Measurements from ENCODE around the gene NPC1.

The NPC1 gene

GRCh38 chr18:23573020-23573419 lies 13.3 kb downstream of the NPC1 start:
- H3K4me3 ChIP-seq (ENCODE audit: control insufficient read depth, low read depth, low read length): no peak overlapping the region
- no peak for TF ChIP-seq CTCF (conservative IDR thresholded peaks at IDR 0.05; ENCODE audit: control insufficient read depth, insufficient read depth, low read depth, low read length)

GRCh38 chr18:23572570-23572969 lies 13.7 kb downstream of the NPC1 start:
- H3K4me3 ChIP-seq (ENCODE audit: control insufficient read depth, low read depth, low read length): no peak overlapping the region
- no peak for TF ChIP-seq CTCF (conservative IDR thresholded peaks at IDR 0.05; ENCODE audit: control insufficient read depth, insufficient read depth, low read depth, low read length)
- no peak for DNase-seq (ENCODE audit: low read depth)

More at GRCh38 chr18:23573020-23573419, 13.3 kb downstream of the NPC1 start:
- DNase-seq (ENCODE audit: low read depth): no peak

- DNase-seq (ENCODE audit: low read depth): no peak
- no peak overlapping the region for H3K4me3 ChIP-seq (ENCODE audit: control insufficient read depth, low read depth, low read length)
- no peak for TF ChIP-seq CTCF (conservative IDR thresholded peaks at IDR 0.05; ENCODE audit: control insufficient read depth, insufficient read depth, low read depth, low read length)
Measured at GRCh38 chr18:23572012-23572411, 14.3 kb downstream of the NPC1 start.

- H3K4me3 ChIP-seq (ENCODE audit: control insufficient read depth, low read depth, low read length): no peak overlapping the region
- no peak for TF ChIP-seq CTCF (conservative IDR thresholded peaks at IDR 0.05; ENCODE audit: control insufficient read depth, insufficient read depth, low read depth, low read length)
- DNase-seq (ENCODE audit: low read depth): no peak
Measured at GRCh38 chr18:23570912-23571504, 15.3 kb downstream of the NPC1 start.

GRCh38 chr18:23569299-23570063 lies 16.8 kb downstream of the NPC1 start:
- no peak for DNase-seq (ENCODE audit: low read depth)
- no peak for TF ChIP-seq CTCF (conservative IDR thresholded peaks at IDR 0.05; ENCODE audit: control insufficient read depth, insufficient read depth, low read depth, low read length)
- no peak overlapping the region for H3K4me3 ChIP-seq (ENCODE audit: control insufficient read depth, low read depth, low read length)

- DNase-seq (ENCODE audit: low read depth): no peak
- no peak overlapping the region for H3K4me3 ChIP-seq (ENCODE audit: control insufficient read depth, low read depth, low read length)
- no peak for TF ChIP-seq CTCF (conservative IDR thresholded peaks at IDR 0.05; ENCODE audit: control insufficient read depth, insufficient read depth, low read depth, low read length)
Measured at GRCh38 chr18:23568281-23569138, 17.8 kb downstream of the NPC1 start.

Measured in fibroblast of mammary gland (primary cell).